Fibroblast of villous mesenchyme (primary cell): ENCODE data around the gene PRDM8. TPM values are rescaled to one million over a fixed set of nuclear protein-coding genes. Genes with fewer than 3 reads are reported as not detected.

Source experiments
- DNase-seq: peaks from one replicate; pipeline ENCODE4 v3.0.0-alpha.2; 2010; ENCODE audit warnings: low read depth
- H3K4me3 ChIP-seq: 2 replicates; pipeline ENCODE4 v1.5.1; 2011; ENCODE audit warnings: low read depth, mild to moderate bottlenecking, low read length
- total RNA-seq: library from RNA; depleted of rRNA; stranded (reverse); fragments of >200 nt; gene quantifications from 2 replicates; pipeline ENCODE4 v1.2.3, GENCODE V29; 2012
- TF ChIP-seq, protein P1 (sequence below): IDR thresholded peaks from 2 replicates; pipeline ENCODE4 v1.5.1; 2012; ENCODE audit warnings: low read depth, mild to moderate bottlenecking, low read length; ENCODE audit not compliant: insufficient read depth

Gene PRDM8
- total RNA-seq, 1 donor, result 7.3 TPM

DNA sequence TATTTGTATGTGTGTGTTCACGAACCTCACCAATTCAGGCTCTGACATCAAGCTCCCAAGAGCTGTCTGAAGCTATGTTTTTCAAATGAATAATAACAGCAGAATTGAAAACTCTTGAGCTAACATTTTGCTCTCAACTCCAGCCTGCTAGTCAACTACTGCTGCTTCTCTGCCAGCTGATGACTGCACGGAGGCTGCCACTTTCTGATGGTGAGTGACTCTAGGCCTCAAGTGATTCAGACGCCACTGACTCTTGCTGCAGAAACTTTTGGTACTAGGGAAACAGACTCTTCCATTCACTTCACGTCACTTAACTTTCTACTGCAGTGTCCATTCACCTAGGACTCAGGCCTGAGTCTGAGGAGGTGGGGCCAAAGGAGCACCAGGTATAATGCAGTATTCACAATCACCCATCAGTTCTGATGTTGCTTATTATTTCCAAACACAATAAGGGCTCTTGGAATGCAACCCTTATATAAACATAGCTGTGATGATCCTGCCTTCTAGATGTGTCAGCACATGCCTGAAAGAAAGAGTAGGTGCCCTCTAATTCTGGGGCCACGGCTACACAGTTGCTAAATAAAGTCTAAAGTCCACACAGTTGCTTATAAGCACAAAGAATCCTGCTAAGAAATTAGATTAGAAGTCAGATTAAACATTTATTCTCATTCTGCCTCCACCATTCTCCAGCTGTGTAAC is 16.0 kb downstream of the PRDM8 start:
- DNase-seq, result no peak
- TF ChIP-seq, protein P1, sequence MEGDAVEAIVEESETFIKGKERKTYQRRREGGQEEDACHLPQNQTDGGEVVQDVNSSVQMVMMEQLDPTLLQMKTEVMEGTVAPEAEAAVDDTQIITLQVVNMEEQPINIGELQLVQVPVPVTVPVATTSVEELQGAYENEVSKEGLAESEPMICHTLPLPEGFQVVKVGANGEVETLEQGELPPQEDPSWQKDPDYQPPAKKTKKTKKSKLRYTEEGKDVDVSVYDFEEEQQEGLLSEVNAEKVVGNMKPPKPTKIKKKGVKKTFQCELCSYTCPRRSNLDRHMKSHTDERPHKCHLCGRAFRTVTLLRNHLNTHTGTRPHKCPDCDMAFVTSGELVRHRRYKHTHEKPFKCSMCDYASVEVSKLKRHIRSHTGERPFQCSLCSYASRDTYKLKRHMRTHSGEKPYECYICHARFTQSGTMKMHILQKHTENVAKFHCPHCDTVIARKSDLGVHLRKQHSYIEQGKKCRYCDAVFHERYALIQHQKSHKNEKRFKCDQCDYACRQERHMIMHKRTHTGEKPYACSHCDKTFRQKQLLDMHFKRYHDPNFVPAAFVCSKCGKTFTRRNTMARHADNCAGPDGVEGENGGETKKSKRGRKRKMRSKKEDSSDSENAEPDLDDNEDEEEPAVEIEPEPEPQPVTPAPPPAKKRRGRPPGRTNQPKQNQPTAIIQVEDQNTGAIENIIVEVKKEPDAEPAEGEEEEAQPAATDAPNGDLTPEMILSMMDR, result no peak

DNA sequence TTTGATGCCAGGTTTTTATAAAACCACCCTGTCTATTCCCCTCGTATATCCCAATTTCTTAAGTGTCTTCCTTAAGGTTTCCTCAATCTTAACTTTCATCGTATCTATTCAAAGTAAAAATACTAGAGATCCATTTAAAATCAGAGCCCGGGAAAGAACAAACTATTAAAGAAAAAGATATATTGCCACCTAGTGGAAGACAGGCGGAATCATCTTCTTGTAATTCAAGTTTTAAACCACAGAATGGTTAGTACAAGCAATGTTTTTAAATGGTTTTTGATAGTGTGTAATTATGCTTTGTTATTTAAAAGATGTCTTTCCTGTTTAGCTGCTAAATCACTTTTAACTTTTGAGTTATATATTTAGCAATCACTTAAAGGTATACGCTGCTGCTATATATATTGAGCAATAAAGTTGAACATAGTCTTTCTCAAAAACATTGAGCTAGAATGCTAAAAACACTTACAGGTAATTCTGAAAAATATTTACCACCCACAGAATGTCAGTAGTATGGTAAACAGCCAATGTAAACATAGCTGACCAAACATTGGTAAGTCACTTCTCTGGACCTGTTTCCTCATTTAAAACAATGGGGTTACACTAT is 18.2 kb downstream of the PRDM8 start:
- no peak overlapping the region for H3K4me3 ChIP-seq
- DNase-seq, result peak; percentile 54
- TF ChIP-seq, protein P1, result peak; percentile 56

More for the DNA sequence above, 16.0 kb downstream of the PRDM8 start:
- no peak overlapping the region for H3K4me3 ChIP-seq

DNA sequence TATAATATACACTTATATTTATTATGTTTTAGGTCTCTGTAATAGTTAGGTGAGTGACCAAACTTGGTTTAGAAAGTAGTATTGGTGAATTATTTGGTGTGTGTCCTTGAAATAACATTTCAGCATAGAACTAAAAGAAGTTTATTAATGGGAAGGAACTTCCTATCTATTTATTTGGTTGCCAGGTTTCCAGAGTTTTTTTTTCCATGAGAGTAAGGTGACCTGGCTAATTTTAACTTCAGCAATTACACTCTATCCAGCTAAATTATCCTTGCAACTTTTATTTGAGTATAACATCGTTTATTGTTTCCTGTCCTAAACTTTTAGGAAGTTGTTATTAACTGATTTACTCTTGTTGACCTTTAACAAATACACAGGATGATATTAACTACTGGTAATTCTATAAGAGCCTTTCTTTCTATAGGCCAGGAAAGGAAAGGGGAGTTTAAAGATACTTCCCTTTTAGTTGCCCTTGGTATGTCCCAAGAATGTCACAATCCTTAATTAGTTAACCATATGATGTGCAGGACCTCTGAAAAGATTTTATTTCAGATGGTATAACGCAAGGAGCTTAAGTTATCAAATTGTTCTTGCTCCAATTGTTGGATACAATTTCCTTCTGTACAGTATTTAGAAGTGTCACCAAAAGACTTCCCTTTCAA is 18.9 kb downstream of the PRDM8 start:
- TF ChIP-seq, protein P1, result no peak
- DNase-seq, result no peak
- no peak overlapping the region for H3K4me3 ChIP-seq

DNA sequence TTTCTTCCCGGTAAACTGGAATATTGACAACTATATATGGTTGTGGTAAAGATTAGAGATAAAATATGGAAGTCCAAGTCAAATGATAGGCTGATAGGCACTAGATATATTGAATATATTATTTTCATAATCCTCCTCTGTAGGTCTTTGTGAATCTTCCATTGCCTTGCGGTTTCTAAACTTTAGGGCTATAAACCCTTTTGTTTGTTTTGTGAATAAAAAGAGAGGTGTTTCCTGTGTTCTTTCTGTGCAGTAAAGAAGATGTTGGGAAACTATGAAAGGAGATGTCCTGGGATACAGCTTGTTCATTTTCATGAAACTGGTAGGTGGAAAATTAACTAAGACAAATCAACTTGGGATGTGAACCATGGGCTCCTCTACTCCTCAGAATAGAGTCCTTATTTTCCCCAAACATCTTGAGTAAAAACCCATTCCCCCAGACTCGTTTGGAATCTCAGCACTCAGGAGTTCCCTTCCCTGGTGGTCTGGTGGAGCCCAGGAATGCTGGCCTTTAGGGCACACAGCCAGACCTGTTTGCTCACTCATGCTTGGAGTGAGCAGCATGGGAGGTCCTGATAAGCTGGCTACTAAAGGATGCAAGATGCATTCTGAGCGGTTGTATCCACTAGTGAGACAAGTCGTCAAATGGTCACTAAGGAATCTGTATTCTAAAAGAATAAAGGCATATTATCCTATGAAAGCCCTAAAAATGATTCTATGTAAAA is 22.2 kb downstream of the PRDM8 start:
- no peak overlapping the region for H3K4me3 ChIP-seq
- DNase-seq, result no peak
- TF ChIP-seq, protein P1, result no peak

DNA sequence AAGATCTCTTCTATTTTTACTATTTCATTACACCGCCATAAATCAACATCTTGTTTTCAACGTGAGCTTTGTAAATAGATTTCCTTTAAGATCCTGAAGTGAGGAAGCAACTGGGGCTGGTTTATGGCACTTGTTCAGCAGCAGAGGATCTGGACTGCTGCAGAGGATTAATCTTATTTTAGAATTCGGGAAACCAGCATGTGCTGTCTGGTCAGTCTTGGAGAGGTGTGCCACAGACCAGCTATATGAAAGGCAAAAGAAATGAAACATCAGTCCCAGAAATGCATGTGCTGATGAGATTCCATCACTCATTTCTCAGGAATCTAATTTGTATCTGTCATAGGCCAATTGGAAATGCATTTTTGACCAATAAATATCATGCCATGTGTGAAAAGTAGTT is 23.4 kb downstream of the PRDM8 start:
- no peak overlapping the region for H3K4me3 ChIP-seq
- TF ChIP-seq, protein P1, result no peak
- no peak for DNase-seq

DNA sequence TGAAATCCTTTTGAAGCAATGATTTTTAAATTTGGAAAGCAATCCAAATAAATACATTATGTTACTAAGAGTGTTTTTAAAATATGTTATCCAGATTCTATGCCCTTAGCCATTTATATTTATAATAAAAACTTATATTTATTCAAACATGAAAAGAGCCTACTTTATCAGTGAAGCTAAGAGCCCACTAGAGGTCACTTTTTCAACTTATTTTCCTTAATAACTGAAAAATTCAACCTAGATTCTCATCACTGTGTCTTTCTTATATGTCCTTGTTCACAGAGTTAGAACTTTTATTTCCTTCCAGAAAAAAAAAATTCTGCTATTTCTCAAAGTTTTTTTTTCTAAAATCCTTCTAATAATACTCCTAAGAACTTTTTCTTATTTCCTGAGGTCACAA is 23.9 kb downstream of the PRDM8 start:
- H3K4me3 ChIP-seq, result no peak overlapping the region
- TF ChIP-seq, protein P1, result peak; percentile 41
- DNase-seq, result peak; percentile 26
